Right lobe of liver (tissue), 6 donors: Measurements from ENCODE around the gene CAMP. TPM values are rescaled to one million over a fixed set of nuclear protein-coding genes. Genes with fewer than 3 reads are reported as not detected.

Source experiments
- ATAC-seq, 4 donors: fragments of 200-7000 bp; cut with Tn5 transposase; one replicate each; pipeline ENCODE4 v1.9.1; 2020; ENCODE audit warnings: mild to moderate bottlenecking in 4 of 4, moderate library complexity in 4 of 4
- DNase-seq, 3 donors: peaks; one replicate each; pipeline ENCODE4 v3.0.0-alpha.2; 2020
- H3K27ac ChIP-seq, 3 donors: fragments of 200-600 bp; one replicate each; pipeline ENCODE4 v1.8.0; 2022
- H3K27me3 ChIP-seq, 2 donors: fragments of 200-600 bp; one replicate each; pipeline ENCODE4 v1.8.0; 2022
- H3K36me3 ChIP-seq, 4 donors: fragments of 200-600 bp; sonication (generic) in 1 of 4; one replicate each; pipeline versions ENCODE4 v1.5.1 to v1.8.0; 2017 to 2022; ENCODE audit warnings: control low read depth in 1 of 4
- H3K4me1 ChIP-seq, 4 donors: fragments of 200-600 bp; sonication (generic) in 1 of 4; one replicate each; pipeline versions ENCODE4 v1.5.1 to v1.8.0; 2017 to 2022; ENCODE audit warnings: control low read depth in 1 of 4
- H3K4me3 ChIP-seq, 3 donors: fragments of 200-600 bp; one replicate each; pipeline ENCODE4 v1.8.0; 2022
- H3K9me3 ChIP-seq, 4 donors: fragments of 200-600 bp; sonication (generic) in 1 of 4; one replicate each; pipeline versions ENCODE4 v1.5.1 to v1.8.0; 2017 to 2022; ENCODE audit warnings: control low read depth in 1 of 4
- POLR2A ChIP-seq: fragments of 450-650 bp; IDR thresholded peaks from one replicate; pipeline ENCODE4 v1.6.1; 2017; ENCODE audit warnings: antibody characterized with exemption, mild to moderate bottlenecking
- WGBS: methylation state at CpG from one replicate; pipeline ENCODE4 v1.1.6; 2018; ENCODE audit warnings: low coverage, low lambda C conversion rate; ENCODE audit not compliant: insufficient coverage; ENCODE audit errors: missing lambda C conversion rate; 5-methylcytosine and 5-hydroxymethylcytosine counted together
- intact Hi-C, 2 donors: fragments of 100-400 bp; cut with DNase I; formaldehyde crosslinking; loops; one replicate each; pipeline versions ENCODE4 v1.11.2 to v1.14.1; 2022
- long read RNA-seq: library from polyadenylated mRNA; unstranded; transcript quantifications from one replicate; pipeline ENCODE4 v2.0.0, GENCODE V29; 2019
- total RNA-seq, 6 experiments: library from RNA; depleted of rRNA in 2 of 6; stranded (reverse); fragments of >200 nt in 2 of 6; fragmentation: NEBNext Ultra II Directional in 3 of 6; extraction: Animal tissue kit (Norgen Biotek cat#: 25700) in 3 of 6; gene quantifications; one replicate each; pipeline versions ENCODE4 v1.1.0 to v1.2.4, GENCODE V29; 2016 to 2023
- TF ChIP-seq, protein P1 (sequence below), 4 donors: fragments of 200-600 bp in 3 of 4; fragments of 450-650 bp in 1 of 4; IDR thresholded peaks; one replicate each; pipeline versions ENCODE4 v1.5.1 to v1.8.0; 2016 to 2022; ENCODE audit warnings: antibody characterized with exemption in 4 of 4, mild to moderate bottlenecking in 2 of 4
- donor health status: DM: no; HTN: yes; CAD: no.
- donor health status: DM: no; HTN: no; CAD: no.
- donor health status: DM: no; HTN: no; CAD: no.
- donor health status: DM: no; HTN: yes; CAD: no.
- donor health status: DM: no; HTN: yes; CAD: no.

The CAMP gene, protein sequence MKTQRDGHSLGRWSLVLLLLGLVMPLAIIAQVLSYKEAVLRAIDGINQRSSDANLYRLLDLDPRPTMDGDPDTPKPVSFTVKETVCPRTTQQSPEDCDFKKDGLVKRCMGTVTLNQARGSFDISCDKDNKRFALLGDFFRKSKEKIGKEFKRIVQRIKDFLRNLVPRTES
- total RNA-seq = under 1 TPM in 2 of 6 experiments, not detected in 4; 0.46 to 0.50 TPM
- long read RNA-seq = 0 reads

DNA sequence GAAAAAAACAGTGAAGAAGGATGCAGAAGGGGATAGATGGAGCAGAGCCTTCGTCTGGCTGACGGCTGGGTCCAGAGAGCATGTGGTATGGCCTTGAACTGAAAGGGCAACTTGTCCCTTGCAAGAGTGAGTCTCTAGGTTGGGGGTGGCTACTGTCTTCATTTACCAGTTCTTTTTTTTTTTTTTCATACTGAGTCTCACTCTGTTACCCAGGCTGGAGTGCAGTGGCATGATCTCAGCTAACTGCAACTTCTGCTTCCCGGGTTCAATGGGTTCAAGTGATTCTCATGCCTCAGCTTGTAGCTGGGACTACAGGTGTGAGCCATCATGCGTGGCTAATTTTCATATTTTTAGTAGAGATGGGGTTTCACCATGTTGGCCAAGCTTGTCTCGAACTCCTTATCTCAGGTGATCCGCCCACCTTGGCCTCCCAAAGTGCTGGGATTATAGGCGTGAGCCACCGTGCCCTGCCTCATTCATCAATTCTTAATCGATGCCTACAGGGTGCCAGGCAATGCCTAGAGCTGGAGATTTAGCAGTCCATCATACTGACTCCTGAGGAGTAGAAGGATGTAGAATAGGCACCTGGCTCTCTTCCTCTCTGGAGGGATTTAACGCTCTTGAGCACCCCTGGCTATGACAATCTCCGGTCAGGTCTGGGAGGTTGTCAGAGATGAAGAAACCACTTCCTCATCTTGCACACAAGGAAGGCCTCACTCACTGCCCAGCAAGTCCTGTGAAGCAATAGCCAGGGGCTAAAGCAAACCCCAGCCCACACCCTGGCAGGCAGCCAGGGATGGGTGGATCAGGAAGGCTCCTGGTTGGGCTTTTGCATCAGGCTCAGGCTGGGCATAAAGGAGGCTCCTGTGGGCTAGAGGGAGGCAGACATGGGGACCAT lies at the start of gene CAMP:
CAMP (plus strand) TSS at position 880 of the 898 bp plus-strand sequence; CDS start at position 897, 17 bp downstream.
- DNase-seq (peak; percentile 68 to 77 (median 72)), ATAC-seq (peak; percentile 43 to 70 (median 62))
- WGBS = 71% methylated on average over 8 of the region's 11 CpGs
- TF ChIP-seq POLR2A = no peak
- TF ChIP-seq, protein P1, sequence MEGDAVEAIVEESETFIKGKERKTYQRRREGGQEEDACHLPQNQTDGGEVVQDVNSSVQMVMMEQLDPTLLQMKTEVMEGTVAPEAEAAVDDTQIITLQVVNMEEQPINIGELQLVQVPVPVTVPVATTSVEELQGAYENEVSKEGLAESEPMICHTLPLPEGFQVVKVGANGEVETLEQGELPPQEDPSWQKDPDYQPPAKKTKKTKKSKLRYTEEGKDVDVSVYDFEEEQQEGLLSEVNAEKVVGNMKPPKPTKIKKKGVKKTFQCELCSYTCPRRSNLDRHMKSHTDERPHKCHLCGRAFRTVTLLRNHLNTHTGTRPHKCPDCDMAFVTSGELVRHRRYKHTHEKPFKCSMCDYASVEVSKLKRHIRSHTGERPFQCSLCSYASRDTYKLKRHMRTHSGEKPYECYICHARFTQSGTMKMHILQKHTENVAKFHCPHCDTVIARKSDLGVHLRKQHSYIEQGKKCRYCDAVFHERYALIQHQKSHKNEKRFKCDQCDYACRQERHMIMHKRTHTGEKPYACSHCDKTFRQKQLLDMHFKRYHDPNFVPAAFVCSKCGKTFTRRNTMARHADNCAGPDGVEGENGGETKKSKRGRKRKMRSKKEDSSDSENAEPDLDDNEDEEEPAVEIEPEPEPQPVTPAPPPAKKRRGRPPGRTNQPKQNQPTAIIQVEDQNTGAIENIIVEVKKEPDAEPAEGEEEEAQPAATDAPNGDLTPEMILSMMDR (IDR thresholded peaks at IDR 0.05) = no peak
- no peaks in the 10 kb centered on the region for H3K27me3 ChIP-seq
- H3K36me3 ChIP-seq = no peaks in the 10 kb centered on the region
- no peaks in the 10 kb centered on the region for H3K9me3 ChIP-seq
- no peaks in the 10 kb centered on the region for H3K4me1 ChIP-seq
- intact Hi-C loops = no loop called here
- H3K27ac ChIP-seq = no peak within 1 kb of the TSS
- no peak within 1 kb of the TSS for H3K4me3 ChIP-seq

DNA sequence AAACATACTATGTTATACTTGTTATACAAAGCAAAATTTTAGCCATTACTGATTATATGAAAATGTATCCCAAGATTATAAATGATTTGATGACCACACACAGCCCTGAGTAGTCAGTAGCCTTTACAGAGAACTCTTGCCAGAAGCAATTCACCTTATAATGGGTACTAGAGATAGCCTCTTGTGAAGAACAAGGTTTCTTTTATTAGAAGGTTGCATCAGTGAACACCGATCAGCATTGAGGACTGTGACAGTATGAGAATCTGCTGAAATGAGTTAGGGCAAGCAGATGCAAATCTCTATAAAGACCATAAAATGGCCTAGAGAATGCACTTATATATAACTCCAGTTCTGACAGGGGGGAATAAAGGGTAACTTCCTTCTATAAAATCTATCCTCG lies 45.2 kb upstream of the CAMP start:
- Histone ChIP-seq H3K4me3 (no peak overlapping the region), H3K9me3 (no peaks in the 10 kb centered on the region), H3K36me3 (no peaks in the 10 kb centered on the region), H3K27me3 (no peaks in the 10 kb centered on the region), H3K4me1 (no peaks in the 10 kb centered on the region), H3K27ac (no peak overlapping the region)
- TF ChIP-seq, protein P1 (IDR thresholded peaks at IDR 0.05) = no peak
- no peak for TF ChIP-seq POLR2A
- 83% methylated on average over 2 of the region's 2 CpGs for WGBS
- no peak for ATAC-seq
- intact Hi-C loops = no loop called here
- no peak for DNase-seq

DNA sequence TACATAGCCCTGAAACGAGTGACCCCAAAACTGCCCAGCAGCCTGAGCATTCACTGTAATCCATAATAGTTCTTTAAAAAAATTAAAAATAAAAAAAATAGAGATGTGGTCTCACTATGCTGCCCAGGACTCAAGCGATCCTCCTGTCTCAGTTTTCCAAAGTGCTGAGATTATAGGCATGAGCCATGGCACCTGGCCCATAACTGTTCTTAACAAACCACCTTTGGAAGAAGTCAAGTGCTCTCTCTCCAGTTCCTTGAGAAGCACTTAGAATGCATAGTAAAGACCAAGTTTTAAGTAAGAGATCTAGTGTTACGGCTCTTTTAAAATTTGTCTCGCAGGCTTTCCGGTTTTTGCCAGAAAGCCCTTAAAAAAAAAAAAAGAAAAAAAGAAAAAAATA lies 43.3 kb upstream of the CAMP start:
- no peak for TF ChIP-seq POLR2A
- TF ChIP-seq, protein P1 (IDR thresholded peaks at IDR 0.05) = no peak
- Histone ChIP-seq H3K27me3 (no peaks in the 10 kb centered on the region), H3K36me3 (no peaks in the 10 kb centered on the region), H3K4me3 (no peak overlapping the region), H3K27ac (no peak overlapping the region), H3K9me3 (no peaks in the 10 kb centered on the region), H3K4me1 (no peaks in the 10 kb centered on the region)
- DNase-seq (no peak), ATAC-seq (no peak)
- intact Hi-C loops = no loop called here
- 91% methylated on average over 5 of the region's 5 CpGs for WGBS

DNA sequence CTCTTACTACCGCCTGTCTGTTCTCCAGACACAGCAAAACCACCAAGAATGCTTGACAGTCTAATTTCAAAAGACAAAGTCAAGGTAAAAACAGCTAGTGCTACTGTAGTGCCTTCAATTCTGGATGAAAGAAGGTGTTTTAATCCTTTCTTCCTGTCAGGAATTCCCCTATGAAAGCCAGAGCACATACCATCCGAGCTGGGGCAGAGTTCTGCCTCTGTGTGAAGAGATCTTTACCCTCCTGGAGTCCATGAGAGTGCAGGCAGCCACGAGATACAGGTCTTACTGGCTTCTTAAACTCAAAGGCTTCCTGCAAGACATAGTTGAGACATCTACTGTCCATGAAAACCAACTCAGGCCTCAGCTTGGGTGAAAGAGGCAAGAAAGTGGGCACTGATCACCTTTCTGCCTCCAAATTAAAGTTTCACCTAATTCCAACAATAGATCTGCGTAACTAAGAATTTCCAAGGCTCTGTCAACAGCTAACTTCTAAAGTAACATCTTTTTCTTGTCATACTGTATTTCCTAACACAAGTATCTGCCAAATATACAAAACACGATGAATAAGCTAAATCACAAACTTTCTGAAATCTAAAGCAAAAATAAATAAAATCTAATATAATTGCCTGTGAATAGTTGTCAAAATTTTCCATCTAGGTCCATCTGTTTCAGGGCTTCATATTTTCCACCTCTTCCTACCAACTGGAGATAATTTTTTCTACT lies 42.6 kb upstream of the CAMP start:
- WGBS = 81% methylated on average over 5 of the region's 5 CpGs
- intact Hi-C loops = no loop called here
- H3K4me1 ChIP-seq = no peaks in the 10 kb centered on the region
- TF ChIP-seq, protein P1 (IDR thresholded peaks at IDR 0.05) = no peak
- TF ChIP-seq POLR2A = no peak
- no peak for DNase-seq
- no peak for ATAC-seq
- H3K36me3 ChIP-seq = no peaks in the 10 kb centered on the region
- no peaks in the 10 kb centered on the region for H3K27me3 ChIP-seq
- H3K27ac ChIP-seq = no peak overlapping the region
- no peak overlapping the region for H3K4me3 ChIP-seq
- no peaks in the 10 kb centered on the region for H3K9me3 ChIP-seq
